ENCODE measurements around the gene FHAD1. TPM values are rescaled to one million over a fixed set of nuclear protein-coding genes. Genes with fewer than 3 reads are reported as not detected.

FHAD1 gene
- total RNA-seq, 1 donor: 0.63 TPM

DNA sequence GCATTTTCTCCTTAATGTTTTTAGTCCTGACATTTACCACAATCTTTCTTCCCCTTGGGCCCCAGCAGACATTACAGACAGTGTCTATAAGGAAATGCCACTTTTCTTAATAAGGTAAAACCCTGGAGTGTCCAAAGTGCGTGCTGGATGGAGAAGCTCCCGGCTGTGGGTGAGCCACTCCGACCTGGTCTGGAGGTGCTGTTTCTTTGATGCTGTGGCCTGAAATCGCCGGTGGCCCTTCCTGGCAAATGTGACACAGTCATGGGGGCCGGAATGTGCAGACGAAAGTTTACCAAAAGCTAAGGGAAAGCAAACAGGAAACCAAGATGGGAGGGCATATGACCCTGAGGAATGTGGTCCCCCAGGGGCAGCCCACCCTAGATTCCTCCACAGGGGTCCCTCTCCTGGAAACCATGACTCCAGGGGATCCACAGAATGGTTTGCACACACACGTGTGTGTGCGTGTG, 77.9 kb downstream of the FHAD1 start:
- TF ChIP-seq, protein P1, sequence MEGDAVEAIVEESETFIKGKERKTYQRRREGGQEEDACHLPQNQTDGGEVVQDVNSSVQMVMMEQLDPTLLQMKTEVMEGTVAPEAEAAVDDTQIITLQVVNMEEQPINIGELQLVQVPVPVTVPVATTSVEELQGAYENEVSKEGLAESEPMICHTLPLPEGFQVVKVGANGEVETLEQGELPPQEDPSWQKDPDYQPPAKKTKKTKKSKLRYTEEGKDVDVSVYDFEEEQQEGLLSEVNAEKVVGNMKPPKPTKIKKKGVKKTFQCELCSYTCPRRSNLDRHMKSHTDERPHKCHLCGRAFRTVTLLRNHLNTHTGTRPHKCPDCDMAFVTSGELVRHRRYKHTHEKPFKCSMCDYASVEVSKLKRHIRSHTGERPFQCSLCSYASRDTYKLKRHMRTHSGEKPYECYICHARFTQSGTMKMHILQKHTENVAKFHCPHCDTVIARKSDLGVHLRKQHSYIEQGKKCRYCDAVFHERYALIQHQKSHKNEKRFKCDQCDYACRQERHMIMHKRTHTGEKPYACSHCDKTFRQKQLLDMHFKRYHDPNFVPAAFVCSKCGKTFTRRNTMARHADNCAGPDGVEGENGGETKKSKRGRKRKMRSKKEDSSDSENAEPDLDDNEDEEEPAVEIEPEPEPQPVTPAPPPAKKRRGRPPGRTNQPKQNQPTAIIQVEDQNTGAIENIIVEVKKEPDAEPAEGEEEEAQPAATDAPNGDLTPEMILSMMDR (IDR thresholded peaks at IDR 0.05; ENCODE audit: insufficient read depth, low read length): no peak
- no peak for DNase-seq (ENCODE audit: low read depth)

DNA sequence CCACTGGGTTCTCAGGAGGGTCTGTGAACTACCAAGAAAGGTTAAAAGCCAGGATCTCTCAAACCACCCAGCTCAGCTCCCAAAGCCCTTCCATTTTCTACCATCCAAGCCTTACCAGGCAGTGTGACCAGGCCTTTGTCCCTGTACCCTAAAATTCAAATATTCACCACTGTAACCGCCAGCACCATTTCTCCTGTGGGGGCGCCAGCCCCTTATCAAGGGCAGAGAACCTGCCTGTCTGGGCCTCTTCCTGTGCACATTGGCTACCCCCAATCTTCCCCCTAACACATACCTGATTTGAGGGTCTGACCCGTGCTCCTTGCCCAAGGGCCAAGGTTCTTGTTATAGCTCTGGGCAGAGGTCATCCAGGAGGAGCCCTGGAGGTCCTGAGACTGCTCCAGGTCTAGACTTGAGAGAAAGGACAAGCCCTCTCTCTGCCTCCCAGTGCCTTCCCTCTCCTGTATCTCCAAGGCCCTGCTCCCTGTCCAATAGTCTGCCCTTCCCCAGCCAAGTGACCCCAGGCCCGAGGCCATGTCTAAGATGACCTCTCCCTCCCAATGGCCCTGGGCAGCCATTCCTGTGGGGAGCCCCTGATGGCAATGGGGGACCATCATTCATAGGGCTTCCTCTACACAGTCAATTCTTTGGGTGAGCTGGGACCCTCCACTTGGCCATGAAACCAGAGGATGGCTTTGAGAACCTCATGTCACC, 78.5 kb downstream of the FHAD1 start:
- no peak for DNase-seq (ENCODE audit: low read depth)
- H3K4me3 ChIP-seq (ENCODE audit: low read depth, low read length): no peak overlapping the region
- TF ChIP-seq, protein P1 (IDR thresholded peaks at IDR 0.05; ENCODE audit: insufficient read depth, low read length): no peak

More for the DNA sequence above, 77.9 kb downstream of the FHAD1 start:
- no peak overlapping the region for H3K4me3 ChIP-seq (ENCODE audit: low read depth, low read length)

DNA sequence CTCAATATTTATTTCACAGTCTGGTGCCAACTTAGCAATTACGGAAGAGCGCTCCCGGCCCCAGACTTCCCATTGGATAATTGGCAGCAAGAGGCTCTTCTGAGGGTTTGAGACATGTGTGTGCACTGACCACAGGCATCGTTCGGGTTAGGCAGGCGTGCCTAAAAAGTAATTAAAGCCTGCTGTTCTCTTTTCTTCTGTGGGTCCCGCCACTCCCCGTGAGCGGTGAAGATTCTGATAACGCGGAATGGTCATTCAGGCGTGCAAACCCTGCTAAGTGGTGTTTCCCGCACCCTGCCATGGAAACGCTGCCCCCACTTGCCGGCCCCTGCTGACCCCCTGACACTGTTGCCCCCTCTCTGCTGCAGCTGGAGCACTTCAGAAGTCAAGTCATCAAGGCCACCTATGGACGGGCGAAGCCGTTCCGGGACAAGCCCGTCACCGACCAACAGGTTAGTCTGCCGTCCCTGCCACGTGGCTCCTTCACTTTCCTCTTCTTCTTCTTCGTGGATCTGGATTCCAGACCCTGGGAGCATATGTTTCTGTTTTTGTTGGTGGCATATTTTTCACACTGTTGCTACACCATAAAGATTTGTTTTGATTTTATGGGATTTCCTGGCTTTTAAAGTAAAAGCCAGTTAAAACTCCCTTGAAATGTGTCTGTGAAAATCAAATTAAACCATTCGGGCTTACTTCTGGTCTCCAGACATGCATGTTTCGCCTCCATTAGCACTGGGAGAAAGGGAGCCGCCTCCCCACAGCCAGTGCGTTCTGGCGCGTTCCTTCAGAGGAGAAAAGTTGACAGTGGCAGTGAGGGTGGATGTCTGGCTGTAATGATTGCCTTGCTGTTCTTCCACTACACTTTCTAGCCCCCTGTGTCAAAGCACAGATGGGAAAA, 79.9 kb downstream of the FHAD1 start:
- DNase-seq (ENCODE audit: low read depth): peak; percentile 66
- no peak overlapping the region for H3K4me3 ChIP-seq (ENCODE audit: low read depth, low read length)
- TF ChIP-seq, protein P1 (IDR thresholded peaks at IDR 0.05; ENCODE audit: insufficient read depth, low read length): no peak

DNA sequence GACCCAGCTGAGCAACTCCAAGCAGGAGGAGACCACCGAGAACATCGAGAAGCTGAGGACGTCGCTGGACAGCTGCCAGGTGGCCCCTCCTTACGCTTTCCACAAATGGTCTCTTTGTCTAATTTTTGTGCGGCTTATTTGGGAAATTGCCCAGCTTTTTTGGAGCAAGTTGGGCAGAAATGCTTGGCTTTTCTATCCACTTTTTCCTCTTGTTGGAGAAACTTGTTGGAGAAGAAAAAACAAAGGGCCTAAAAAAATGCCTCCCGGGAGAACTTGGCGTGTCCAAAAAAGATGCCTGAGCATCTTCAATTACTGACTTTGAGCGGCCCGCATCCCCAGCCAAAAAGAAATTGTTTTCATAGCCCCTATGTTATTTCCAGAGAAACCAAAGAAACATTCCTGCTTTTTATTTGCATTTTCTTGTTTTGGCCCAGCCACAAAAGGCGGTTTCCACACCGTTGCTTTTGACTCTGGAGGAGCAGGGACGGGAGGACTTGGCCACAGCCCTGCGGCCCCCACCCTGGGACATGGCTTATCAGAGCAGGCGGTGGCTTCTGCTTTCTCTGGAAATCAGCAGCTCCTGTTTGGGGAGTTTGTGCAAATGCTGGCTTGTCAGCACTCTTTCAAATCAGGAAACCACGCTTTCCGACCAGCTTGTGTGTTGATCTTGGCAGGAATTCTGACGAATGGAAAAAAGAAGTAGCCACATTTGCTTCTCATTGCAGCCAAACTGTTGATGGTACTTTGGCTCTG, 81.5 kb downstream of the FHAD1 start:
- H3K4me3 ChIP-seq (ENCODE audit: low read depth, low read length): no peak overlapping the region
- peak; percentile 87 for DNase-seq (ENCODE audit: low read depth)
- TF ChIP-seq, protein P1 (IDR thresholded peaks at IDR 0.05; ENCODE audit: insufficient read depth, low read length): no peak

DNA sequence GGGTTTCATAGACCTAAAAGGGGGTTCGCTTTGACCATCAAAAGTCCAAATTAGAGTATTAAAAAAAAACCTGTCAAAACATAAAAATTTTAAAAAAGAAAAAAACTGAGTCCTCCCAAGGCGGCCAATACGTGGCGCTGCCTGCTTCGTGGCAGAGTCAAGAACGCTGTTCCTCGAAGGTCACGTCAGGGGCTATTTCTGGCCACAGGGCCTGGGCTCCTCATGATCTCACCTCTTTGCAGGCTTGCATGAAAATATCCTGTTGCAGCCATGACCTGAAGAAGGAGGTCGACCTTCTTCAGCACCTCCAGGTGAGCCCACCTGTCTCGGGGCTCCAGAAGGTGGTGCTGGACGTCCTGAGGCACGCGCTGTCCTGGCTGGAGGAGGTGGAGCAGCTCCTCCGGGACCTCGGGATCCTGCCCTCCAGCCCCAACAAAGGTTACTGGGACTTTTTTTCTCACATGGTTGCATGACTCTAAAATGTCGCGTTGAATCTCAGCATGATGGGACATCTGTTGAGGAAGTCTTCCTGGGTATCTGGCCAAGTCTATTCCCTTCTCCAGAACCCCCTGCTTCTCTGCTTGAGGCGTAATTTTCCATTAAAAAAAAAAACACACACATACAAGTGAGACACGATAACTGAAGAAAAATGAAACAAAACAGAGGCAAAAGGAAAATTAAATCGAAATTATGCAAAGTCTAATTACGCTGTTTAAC, 82.2 kb downstream of the FHAD1 start:
- TF ChIP-seq, protein P1 (IDR thresholded peaks at IDR 0.05; ENCODE audit: insufficient read depth, low read length): peak; percentile 48
- DNase-seq (ENCODE audit: low read depth): no peak
- no peak overlapping the region for H3K4me3 ChIP-seq (ENCODE audit: low read depth, low read length)

DNA sequence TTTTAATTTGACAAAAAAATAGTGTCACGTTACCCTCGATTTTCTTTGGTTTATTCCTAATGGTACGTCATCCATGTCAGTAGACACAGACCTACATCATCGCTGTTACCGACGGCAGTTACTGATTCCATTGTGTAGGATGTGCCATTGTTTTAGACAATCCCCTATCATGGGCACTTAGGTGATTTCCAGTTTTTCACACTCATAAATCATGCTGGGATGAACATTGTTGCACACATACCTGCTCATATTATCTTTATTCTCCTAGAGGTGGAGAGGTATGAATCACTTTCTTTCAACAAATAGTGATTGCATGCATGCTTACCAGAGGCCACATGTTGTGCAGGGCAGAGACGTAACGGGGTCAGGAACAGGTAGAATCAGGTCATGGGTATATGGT, 83.0 kb downstream of the FHAD1 start:
- TF ChIP-seq, protein P1 (IDR thresholded peaks at IDR 0.05; ENCODE audit: insufficient read depth, low read length): no peak
- no peak for DNase-seq (ENCODE audit: low read depth)
- H3K4me3 ChIP-seq (ENCODE audit: low read depth, low read length): no peak overlapping the region
